SK-N-SH (cell line): ENCODE measurements around the gene PTPRG.

Experiments
- CTCF ChIP-seq: fragments of 200-600 bp; sonication (generic); IDR thresholded peaks from 2 replicates; pipeline ENCODE4 v1.6.1; 2017; ENCODE audit warnings: antibody characterized with exemption, mild to moderate bottlenecking, moderate library complexity
- EP300 ChIP-seq, 2 experiments: IDR thresholded peaks; 2 replicates each; pipeline versions ENCODE4 v1.4.0 to v1.6.1; 2012; ENCODE audit warnings: borderline replicate concordance in 1 of 2, low read depth in 1 of 2, low read length in 1 of 2
- FOSL2 ChIP-seq: IDR thresholded peaks from 2 replicates; pipeline ENCODE4 v1.4.0; 2012; ENCODE audit warnings: low read depth, mild to moderate bottlenecking, moderate library complexity, borderline replicate concordance
- GATA2 ChIP-seq: sonication (generic); formaldehyde crosslinking; IDR thresholded peaks from 2 replicates; pipeline ENCODE4 v1.5.0; 2020; ENCODE audit warnings: mild to moderate bottlenecking, missing genetic modification reagents
- IRF3 ChIP-seq: fragments of 150-350 bp; IDR thresholded peaks from 2 replicates; pipeline ENCODE4 v1.6.1; 2016; ENCODE audit warnings: mild to moderate bottlenecking, low read depth, low read length
- NFIC ChIP-seq: IDR thresholded peaks from 2 replicates; pipeline ENCODE4 v1.4.0; 2012; ENCODE audit warnings: borderline replicate concordance
- PBX3 ChIP-seq: IDR thresholded peaks from 2 replicates; pipeline ENCODE4; 2012
- POLR2AphosphoS5 ChIP-seq: IDR thresholded peaks from 2 replicates; pipeline ENCODE4 v1.6.1; 2012; ENCODE audit warnings: low read depth, low read length
- REST ChIP-seq: IDR thresholded peaks from 2 replicates; pipeline ENCODE4 v1.6.1; 2012; ENCODE audit warnings: mild to moderate bottlenecking, low read depth, low read length, moderate library complexity
- SIN3A ChIP-seq: IDR thresholded peaks from 2 replicates; pipeline ENCODE4 v1.6.1; 2012; ENCODE audit warnings: low read depth, mild to moderate bottlenecking, low read length, moderate library complexity, borderline replicate concordance
- ZBTB33 ChIP-seq: IDR thresholded peaks from 2 replicates; pipeline ENCODE4 v1.4.0; 2012; ENCODE audit warnings: low read depth, borderline replicate concordance

- TF ChIP-seq REST (no peak), EP300 (IDR thresholded peaks at IDR 0.05; ENCODE audit: borderline replicate concordance in 1 of 2, low read depth in 1 of 2, low read length in 1 of 2) (no peak), CTCF (no peak), GATA2 (CRISPR knock-in tag) (no peak), NFIC (no peak), FOSL2 (no peak), POLR2AphosphoS5 (no peak), PBX3 (no peak), SIN3A (no peak), IRF3 (no peak), ZBTB33 (no peak)
Measured at GRCh38 chr3:62289922-62290321, 728.6 kb downstream of the PTPRG start.
